NCI-H1092 treated with DMSO at 0.1 percent for 48 hours (cell line): ENCODE results near the gene HADHB.
"Not testable (repeated sequence)": the region's sequence is repeated elsewhere in the genome, so short reads cannot be mapped to it uniquely, and the experiment has no call there.

Source experiments
- DNase-seq: peaks from one replicate; lab custom pipeline; 2025; lab: John Stamatoyannopoulos, UW

Gene HADHB

DNA sequence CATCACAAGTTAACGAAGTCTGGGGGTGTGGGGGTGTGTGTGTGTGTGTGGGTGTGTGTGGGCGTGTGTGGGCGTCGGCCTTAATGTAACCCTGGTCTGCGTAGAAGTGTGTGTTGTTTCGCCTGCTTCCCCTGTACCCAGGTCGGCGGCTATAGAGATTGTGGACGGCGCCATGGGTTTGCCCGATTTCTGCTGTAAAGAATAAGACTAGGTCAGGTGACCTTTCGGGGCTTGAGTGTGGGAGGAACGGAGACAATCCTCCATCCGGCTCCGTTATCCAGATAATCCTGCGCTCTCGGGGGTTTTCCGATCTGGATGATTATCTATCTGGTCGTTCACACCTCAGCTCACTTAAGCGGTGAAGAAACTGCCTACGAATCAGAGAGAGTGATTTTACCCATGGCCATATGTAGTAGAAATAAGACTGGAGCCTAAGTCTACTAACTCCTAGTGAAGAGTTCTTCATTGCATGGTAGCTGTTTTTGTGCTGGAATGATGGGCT is 543 bp downstream of the HADHB start:
- DNase-seq = no peak

DNA sequence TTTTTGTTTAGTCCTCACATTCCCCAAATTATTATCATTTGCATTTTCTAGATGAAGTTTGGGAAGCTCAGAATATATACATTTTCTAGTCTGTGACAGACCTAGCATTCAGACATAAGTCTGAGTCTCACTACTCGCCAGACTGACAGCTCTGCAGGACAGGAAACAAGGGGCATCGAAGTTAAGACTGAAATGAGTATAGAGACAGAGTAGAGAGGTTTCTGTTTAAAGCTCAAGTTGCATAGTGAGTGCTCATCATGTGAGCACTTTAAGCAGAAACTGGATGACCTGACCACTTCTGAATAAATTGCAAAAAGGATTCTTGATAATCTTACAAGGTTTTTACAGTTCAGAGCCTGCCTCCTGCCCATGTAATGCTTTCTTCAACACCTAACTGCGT is 1.1 kb downstream of the HADHB start:
- DNase-seq = no peak

DNA sequence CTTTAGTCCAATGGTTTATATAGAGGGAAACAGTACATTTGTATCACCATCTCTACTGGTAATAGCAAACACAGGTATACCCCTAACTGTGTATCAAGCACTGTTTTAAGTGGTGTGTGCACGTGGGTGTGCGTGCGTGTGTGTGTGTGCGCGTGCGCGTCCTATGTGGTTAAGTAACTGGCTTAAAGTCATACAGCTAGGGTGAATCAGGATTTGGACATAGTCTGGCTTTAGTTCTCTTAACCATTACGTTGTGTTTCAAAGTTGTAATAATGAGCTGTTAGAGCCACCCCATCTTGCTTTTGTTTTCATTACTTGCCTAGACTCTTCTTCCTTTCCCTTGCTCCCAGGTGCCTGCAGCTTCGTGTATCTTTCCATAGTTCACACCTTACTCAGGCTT is 2.1 kb downstream of the HADHB start:
- DNase-seq = no peak

GRCh38 chr2:26249625-26250024 is 4.9 kb downstream of the HADHB start:
- no peak for DNase-seq

DNA sequence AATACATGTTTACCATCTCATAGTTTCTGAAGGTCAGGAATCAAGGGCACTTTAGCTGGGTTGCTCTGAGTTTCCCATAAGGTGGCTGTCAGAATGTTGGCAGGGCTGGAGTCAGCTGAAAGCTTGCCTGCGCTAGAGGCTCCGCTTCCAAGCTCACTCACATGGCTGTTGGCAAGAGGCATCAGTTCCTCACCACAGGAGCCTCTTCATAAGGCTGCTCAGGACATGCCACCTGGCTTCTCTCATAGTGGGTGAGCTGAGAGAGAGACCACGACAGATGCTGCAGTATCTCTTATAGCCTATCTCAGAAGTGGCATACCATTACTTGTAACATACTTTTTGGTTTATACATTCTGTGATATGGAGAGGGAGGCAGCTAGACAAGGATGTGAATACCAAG is 7.2 kb downstream of the HADHB start:
- peak; percentile 49 for DNase-seq

GRCh38 chr2:26255759-26256384 is 11.1 kb downstream of the HADHB start:
- no peak for DNase-seq

DNA sequence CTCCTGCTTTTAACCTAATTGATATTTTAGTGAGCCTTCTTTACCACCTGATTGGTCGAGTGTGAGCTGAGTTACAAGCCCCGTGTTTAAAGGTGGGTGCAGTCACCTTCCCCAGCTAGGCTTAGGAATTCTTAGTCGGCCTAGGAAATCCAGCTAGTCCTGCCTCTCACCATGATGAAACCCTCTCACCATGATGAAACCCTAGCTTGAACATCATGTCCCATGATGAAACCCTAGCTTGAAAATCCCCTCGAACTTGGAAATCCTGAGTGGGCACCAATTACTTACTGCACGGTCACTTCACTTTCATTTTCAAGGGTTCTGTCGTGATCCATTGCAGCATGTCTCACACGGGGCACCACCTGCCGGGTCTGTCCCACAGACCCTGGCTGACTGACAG is 14.1 kb downstream of the HADHB start:
- DNase-seq = not testable (repeated sequence)

DNA sequence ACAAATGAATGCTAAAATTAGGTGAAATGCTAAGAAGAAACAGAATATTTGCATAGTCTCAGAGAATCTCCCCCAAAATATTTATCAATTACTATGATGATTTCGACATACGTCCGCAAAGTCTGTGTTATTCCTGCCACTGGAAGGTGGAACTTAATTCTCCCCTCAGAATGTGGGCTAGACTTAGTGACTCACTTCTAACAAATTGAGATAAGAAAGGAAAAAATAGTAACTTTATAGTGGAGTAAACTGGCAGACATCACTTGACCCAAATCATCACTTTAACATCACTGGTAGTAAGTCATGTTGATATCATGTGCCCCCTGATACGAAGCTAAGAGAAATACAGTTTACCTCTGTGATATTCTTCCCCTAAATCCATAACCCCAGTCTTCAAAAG is 23.5 kb downstream of the HADHB start:
- no peak for DNase-seq

- DNase-seq = not testable (repeated sequence)
Measured at GRCh38 chr2:26268670-26269385, 24.1 kb downstream of the HADHB start.

DNA sequence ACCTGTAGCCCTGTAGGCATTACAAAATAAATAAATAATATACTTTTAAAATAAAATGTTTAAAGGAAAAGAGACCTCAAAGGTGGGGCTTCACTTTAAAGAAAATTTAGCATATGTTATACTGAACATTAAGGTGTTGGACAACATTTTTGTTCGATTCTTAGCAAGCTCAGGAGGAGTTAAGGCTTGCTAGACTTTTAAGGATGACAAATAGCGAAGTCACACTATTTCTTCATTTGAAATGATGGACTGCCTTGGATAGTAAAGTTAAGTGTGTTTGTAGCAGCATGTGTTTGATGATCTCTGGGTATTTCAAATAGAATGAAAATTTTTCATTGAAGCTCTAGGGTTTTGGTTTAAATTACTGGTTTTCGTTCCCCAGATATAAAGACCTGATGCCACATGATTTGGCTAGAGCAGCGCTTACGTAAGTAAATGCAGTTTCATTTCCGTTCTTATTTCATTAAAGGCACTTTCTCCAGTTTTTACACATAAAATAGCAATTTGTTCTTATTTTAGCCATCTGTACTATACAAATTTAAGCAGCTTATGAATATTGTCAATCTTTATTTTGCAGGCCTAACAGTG is 24.9 kb downstream of the HADHB start:
- DNase-seq = no peak

DNA sequence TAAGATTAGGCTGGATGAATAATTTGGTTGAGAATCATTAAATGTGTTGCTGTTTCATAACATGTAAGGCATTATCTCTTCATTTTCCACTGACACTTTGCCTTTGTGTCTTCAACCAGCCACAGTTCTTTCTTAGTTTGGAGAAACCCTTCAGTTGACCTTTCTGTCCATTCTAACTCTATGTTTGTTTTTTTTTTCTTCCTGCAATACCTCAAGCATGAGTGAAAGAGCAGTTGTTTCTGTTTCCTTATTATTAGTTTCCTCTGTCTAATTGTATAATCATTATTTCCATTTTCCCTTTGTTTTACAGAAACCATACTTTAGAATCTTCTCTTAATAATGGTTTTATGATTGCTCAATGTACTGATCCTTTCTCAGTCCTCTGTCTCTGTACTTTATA is 25.6 kb downstream of the HADHB start:
- no peak for DNase-seq

DNA sequence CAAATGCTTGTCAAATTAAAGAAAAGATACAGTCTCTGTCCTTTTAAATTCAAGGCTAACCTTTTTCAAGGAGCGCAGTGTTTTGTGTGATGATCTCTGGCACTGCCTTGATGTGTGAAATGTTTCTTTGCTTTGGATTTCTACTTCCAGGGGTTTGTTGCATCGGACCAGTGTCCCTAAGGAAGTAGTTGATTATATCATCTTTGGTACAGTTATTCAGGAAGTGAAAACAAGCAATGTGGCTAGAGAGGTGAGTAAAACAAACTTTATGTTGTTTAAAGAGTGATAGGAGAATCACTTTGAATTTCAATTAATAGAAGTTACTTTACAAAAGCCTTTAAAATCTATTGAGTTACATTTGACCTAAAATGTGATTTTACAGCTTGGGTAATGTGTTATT is 28.8 kb downstream of the HADHB start:
- no peak for DNase-seq

DNA sequence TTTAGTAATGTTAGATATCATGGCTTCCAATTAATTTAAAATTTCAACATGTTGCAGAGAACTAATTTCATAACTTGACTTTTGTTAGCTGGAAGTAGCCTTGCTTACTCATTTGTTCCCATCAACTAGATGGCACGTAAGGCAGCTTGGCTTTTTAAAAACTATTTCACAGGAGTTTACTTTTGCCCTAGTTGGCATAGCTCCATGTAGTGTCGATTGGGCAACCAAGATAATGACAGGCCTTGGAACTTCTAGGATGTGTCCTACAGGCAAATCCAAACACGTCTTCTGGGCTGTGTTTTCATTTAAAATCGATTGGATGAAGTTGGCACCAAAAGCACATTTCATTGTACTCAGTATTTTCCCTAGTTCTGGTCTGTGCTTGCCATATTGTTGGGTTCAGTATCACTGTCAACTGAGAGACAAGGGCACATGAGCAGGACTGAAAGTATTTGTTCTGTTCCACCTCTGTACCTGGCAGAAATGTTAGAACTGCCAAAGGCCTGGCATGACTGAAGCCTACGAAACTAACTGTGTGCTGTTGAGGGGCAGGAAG is 29.4 kb downstream of the HADHB start:
- DNase-seq = no peak

GRCh38 chr2:26276484-26277227 is 31.9 kb downstream of the HADHB start:
- DNase-seq = no peak

GRCh38 chr2:26279886-26280285 is 35.1 kb downstream of the HADHB start:
- no peak for DNase-seq

DNA sequence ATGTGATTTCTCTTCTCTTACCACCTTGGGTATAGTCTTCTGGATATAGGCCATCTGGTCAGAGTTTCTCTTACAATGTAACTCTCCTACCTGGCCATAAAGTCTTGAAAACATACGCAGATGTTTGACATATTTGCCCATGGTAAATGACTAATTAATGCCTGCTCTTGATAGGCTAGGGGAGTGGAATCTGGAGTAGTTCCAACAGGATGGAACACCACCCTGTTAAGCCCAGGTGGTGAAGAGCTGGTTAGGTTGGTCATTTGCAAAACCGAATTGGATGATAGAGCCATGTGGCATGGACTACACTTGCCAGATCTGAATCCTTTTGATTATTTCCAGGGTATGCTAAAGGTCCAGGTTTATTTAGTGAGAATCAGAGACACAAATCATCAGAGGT is 36.5 kb downstream of the HADHB start:
- no peak for DNase-seq

DNA sequence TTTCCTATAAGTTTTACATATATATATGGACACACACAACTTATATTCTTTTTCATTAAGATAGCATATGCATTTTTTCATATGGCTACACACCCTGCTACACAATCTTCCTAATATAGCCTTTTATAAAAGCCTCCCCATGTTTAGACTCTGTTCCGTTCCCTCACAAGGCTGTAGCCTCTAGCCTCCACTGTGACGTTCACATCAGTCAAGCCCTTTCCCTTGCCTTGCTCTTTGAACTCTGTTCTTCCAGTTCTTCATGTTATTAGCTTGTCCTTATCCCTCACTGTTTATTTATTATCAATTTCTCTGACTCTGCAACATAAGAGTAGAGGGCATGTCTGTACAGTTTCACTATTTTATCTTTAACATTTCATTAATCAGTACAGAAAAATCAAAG is 38.9 kb downstream of the HADHB start:
- no peak for DNase-seq

- no peak for DNase-seq
Measured at GRCh38 chr2:26284132-26284531, 39.4 kb downstream of the HADHB start.

DNA sequence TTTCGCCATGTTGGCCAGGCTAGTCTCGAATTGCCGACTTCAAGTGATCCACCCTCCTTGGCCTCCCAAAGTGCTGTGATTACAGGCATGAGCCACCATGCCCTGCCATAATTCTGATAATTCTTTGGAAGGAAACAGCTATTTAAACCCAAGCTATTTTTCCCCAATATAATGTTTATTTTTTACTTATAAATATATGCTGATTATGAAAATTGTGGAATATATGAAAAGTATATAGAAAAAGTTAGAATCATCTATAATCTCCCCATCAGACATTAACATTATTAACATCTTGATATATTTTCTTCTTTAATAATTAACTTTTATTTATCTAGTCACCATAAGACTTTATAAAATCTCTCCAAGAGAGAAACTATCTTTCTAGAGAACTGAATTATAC is 41.2 kb downstream of the HADHB start:
- DNase-seq = no peak

GRCh38 chr2:26290001-26290400 is 45.3 kb downstream of the HADHB start:
- DNase-seq = no peak

DNA sequence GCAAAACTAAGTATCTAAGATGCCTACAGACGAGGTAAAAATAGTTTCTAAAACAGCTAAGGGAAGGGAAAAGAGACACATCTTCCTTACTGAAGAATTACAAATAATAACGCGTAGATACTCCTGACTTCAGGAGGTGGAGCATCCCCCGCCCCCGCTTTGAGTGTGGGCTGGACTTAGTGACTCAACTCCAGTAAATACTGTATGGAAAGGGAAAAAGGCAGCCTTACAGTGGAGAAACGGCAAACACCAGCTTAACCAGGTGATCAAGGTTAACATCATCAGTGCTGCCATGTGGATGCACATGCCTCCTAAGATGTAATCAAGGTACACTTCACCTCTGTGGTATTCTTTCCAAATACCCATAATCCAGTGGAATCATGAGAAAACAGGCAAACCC is 47.9 kb downstream of the HADHB start:
- no peak for DNase-seq

DNA sequence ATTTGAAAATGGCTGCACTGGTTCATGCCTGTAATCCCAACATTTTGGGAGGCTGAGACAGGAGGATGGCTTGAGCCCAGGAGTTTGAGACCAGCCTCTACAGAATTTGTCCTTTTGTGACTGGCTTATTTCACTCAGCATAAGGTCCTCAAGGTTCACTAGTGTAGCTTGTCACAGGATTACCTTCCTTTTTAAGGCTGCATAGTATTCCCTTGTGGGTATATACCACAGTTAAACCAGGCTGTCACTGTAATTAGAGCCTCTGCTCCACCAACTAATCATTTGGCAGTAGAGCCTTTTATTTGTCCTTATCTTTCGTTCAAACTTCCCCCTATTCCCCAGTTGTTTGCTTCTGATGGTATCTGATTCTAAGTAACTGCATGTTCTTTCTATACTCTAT is 50.8 kb downstream of the HADHB start:
- no peak for DNase-seq
